GM12874 (cell line): ENCODE results near the gene ADCY4.

ENCODE experiments used
- CTCF ChIP-seq: IDR thresholded peaks from 2 replicates; pipeline ENCODE4 v1.5.1; 2011; ENCODE audit warnings: low read depth, mild to moderate bottlenecking, control low read depth, low read length, moderate library complexity; ENCODE audit not compliant: insufficient read depth

ADCY4 gene

GRCh38 chr14:24316597-24316950, 18.3 kb downstream of the ADCY4 start:
- no peak for TF ChIP-seq CTCF

GRCh38 chr14:24315807-24316596, 18.9 kb downstream of the ADCY4 start:
- TF ChIP-seq CTCF, result no peak

- no peak for TF ChIP-seq CTCF
Measured at GRCh38 chr14:24315243-24315806, 19.5 kb downstream of the ADCY4 start.

GRCh38 chr14:24314377-24315193, 20.3 kb downstream of the ADCY4 start:
- no peak for TF ChIP-seq CTCF

GRCh38 chr14:24313913-24314312, 21.0 kb downstream of the ADCY4 start:
- no peak for TF ChIP-seq CTCF

- no peak for TF ChIP-seq CTCF
Measured at GRCh38 chr14:24312736-24313507, 21.9 kb downstream of the ADCY4 start.
